Trophoblast cell (in vitro differentiated cells and primary cell): ENCODE measurements around the gene SEMA4A.

Experiments used
- DNase-seq, 2 donors: peaks; one replicate each; pipeline ENCODE4 v3.0.0-alpha.2; 2016
- H2AFZ ChIP-seq: 2 replicates; pipeline ENCODE4 v1.6.1; 2013; ENCODE audit warnings: low read length, moderate library complexity, mild to moderate bottlenecking; ENCODE audit not compliant: insufficient read depth, poor library complexity
- H2AK5ac ChIP-seq: 2 replicates; pipeline ENCODE4 v1.6.1; 2013; ENCODE audit warnings: mild to moderate bottlenecking, low read length
- H2BK120ac ChIP-seq: 2 replicates; pipeline ENCODE4 v1.6.1; 2013; ENCODE audit warnings: low read length, mild to moderate bottlenecking, moderate library complexity; ENCODE audit not compliant: insufficient read depth, poor library complexity
- H2BK12ac ChIP-seq: 2 replicates; pipeline ENCODE4 v1.6.1; 2013; ENCODE audit warnings: mild to moderate bottlenecking, low read length, moderate library complexity
- H2BK5ac ChIP-seq: 2 replicates; pipeline ENCODE4 v1.6.1; 2013; ENCODE audit warnings: low read length, low read depth, moderate library complexity, mild to moderate bottlenecking; ENCODE audit not compliant: poor library complexity
- H3K14ac ChIP-seq: 2 replicates; pipeline ENCODE4 v1.6.1; 2013; ENCODE audit warnings: mild to moderate bottlenecking, low read length
- H3K18ac ChIP-seq: 2 replicates; pipeline ENCODE4 v1.6.1; 2013; ENCODE audit warnings: mild to moderate bottlenecking, low read length
- H3K23ac ChIP-seq: 2 replicates; pipeline ENCODE4 v1.6.1; 2013; ENCODE audit warnings: low read length
- H3K27ac ChIP-seq: 2 replicates; pipeline ENCODE4 v1.5.1; 2013; ENCODE audit warnings: low read depth, mild to moderate bottlenecking, inconsistent platforms, low read length, moderate library complexity
- H3K27me3 ChIP-seq: 2 replicates; pipeline ENCODE4 v1.6.1; 2013; ENCODE audit warnings: inconsistent platforms, mild to moderate bottlenecking, low read length, moderate library complexity; ENCODE audit not compliant: insufficient read depth
- H3K36me3 ChIP-seq, 2 experiments: 1 replicate in 1 of 2; 2 replicates in 1 of 2; pipeline ENCODE4 v1.6.1; 2013; ENCODE audit warnings: low read length in 2 of 2, mild to moderate bottlenecking in 2 of 2, moderate library complexity in 1 of 2; ENCODE audit not compliant: insufficient read depth in 2 of 2, control insufficient read depth in 1 of 2
- H3K4ac ChIP-seq: 2 replicates; pipeline ENCODE4 v1.6.1; 2013; ENCODE audit warnings: low read depth, mild to moderate bottlenecking, low read length, moderate library complexity
- H3K4me1 ChIP-seq, 2 experiments: 1 replicate in 1 of 2; 2 replicates in 1 of 2; pipeline ENCODE4 v1.6.1; 2013; ENCODE audit warnings: low read length in 2 of 2, mild to moderate bottlenecking in 2 of 2, moderate library complexity in 1 of 2; ENCODE audit not compliant: insufficient read depth in 2 of 2, control insufficient read depth in 1 of 2
- H3K4me2 ChIP-seq: 2 replicates; pipeline ENCODE4 v1.6.1; 2013; ENCODE audit warnings: inconsistent platforms, mild to moderate bottlenecking, low read length, moderate library complexity
- H3K4me3 ChIP-seq: 2 replicates; pipeline ENCODE4 v1.5.1; 2013; ENCODE audit warnings: mild to moderate bottlenecking, low read depth, low read length, inconsistent platforms
- H3K79me1 ChIP-seq: one replicate; pipeline ENCODE4 v1.6.1; 2013; ENCODE audit warnings: low read length
- H3K79me2 ChIP-seq: 2 replicates; pipeline ENCODE4 v1.6.1; 2013; ENCODE audit warnings: low read length, mild to moderate bottlenecking; ENCODE audit not compliant: control insufficient read depth, insufficient read depth, poor library complexity
- H3K9ac ChIP-seq: 2 replicates; pipeline ENCODE4 v1.6.1; 2013; ENCODE audit warnings: mild to moderate bottlenecking, low read length
- H3K9me3 ChIP-seq: 2 replicates; pipeline ENCODE4 v1.6.1; 2013; ENCODE audit warnings: low read depth, mild to moderate bottlenecking, control low read depth, inconsistent platforms, low read length; ENCODE audit not compliant: insufficient read depth
- H4K12ac ChIP-seq: 2 replicates; pipeline ENCODE4 v1.6.1; 2013; ENCODE audit warnings: low read depth, mild to moderate bottlenecking, low read length, moderate library complexity
- H4K8ac ChIP-seq: 2 replicates; pipeline ENCODE4 v1.6.1; 2013; ENCODE audit warnings: low read depth, mild to moderate bottlenecking, low read length, moderate library complexity
- H4K91ac ChIP-seq: one replicate; pipeline ENCODE4 v1.6.1; 2013; ENCODE audit warnings: low read depth, mild to moderate bottlenecking, low read length, moderate library complexity
- WGBS: extraction: QIAGEN DNeasy Blood & Tissue Kit; methylation state at CpG from one replicate; pipeline ENCODE4 v1.1.7; 2013; ENCODE audit warnings: missing lambda C conversion rate; ENCODE audit not compliant: insufficient read length, insufficient coverage; ENCODE audit errors: extremely low coverage; 5-methylcytosine and 5-hydroxymethylcytosine counted together

The SEMA4A gene

DNA sequence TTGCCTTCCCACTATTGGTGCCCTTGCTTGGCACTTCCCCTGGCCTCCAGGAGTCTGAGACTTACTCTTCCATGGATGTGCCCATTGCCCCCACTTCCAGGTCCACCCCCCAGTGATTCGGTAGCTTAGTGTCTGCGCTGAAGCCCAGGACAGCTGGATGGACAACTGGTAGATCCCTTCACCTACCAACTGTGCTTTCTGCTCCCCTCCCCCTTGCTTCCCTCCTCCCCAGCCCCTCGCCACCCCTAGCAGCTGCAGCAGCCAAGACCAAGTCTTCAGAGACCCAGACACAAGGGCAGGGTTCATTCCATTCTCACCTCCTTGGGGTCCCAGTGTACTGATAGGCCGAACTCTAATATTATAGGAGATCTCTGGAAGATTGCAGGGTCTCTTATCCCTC, 31.9 kb upstream of the SEMA4A start:
- H3K27ac ChIP-seq: peak overlapping the region; percentile 82
- H2BK5ac ChIP-seq: peak overlapping the region; percentile 61
- H4K91ac ChIP-seq: peak overlapping the region; percentile 33
- WGBS: no CpG with 5 or more reads among the region's 4 CpGs
- H3K79me1 ChIP-seq: peaks cover 60% of the 10 kb centered on the region
- no peaks in the 10 kb centered on the region for H3K9me3 ChIP-seq
- H3K23ac ChIP-seq: no peak overlapping the region
- peaks cover 3 to 13% of the 10 kb centered on the region in 2 experiments for H3K36me3 ChIP-seq
- no peak overlapping the region for H3K4me3 ChIP-seq
- H3K79me2 ChIP-seq: peaks cover 46% of the 10 kb centered on the region
- peak overlapping the region; percentile 91 for H3K4ac ChIP-seq
- no peak overlapping the region for H3K4me2 ChIP-seq
- peak overlapping the region; percentile 46 for H3K14ac ChIP-seq
- no peak overlapping the region for H2BK120ac ChIP-seq
- peak overlapping the region; percentile 36 for H4K8ac ChIP-seq
- no peak for DNase-seq
- H2AFZ ChIP-seq: no peak overlapping the region
- peak overlapping the region; percentile 90 for H3K18ac ChIP-seq
- peak overlapping the region; percentile 23 for H2AK5ac ChIP-seq
- H3K9ac ChIP-seq: no peak overlapping the region
- H3K4me1 ChIP-seq: peaks cover 65 to 74% of the 10 kb centered on the region in 2 experiments
- H4K12ac ChIP-seq: no peak overlapping the region
- H3K27me3 ChIP-seq: no peaks in the 10 kb centered on the region
- peak overlapping the region; percentile 72 for H2BK12ac ChIP-seq

DNA sequence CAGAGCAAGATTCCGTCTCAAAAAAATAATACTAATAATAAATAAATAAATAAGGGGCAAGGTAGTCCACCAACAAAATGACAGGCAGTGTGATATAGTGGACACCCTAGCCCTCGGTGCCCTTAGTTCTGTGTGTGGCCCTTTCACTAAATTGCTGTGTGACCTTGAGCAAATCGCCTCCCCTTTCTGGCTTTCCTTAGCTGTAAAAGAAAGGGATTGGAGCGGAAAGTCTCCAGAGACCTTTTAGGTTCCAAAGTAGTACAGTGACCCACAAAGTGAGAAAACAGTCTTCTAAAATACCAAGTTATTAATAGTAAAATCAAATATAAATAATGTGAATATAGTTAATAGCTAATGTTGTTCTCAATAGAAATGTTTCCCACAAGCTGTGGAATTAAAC, 31.3 kb upstream of the SEMA4A start:
- Histone ChIP-seq H4K91ac (no peak overlapping the region), H3K4ac (peak overlapping the region; percentile 61), H2BK5ac (no peak overlapping the region), H3K27ac (peak overlapping the region; percentile 75), H3K4me1 (peaks cover 71 to 80% of the 10 kb centered on the region in 2 experiments), H2AFZ (no peak overlapping the region), H3K79me1 (peaks cover 64% of the 10 kb centered on the region), H3K27me3 (no peaks in the 10 kb centered on the region), H3K36me3 (peaks cover 7 to 19% of the 10 kb centered on the region in 2 experiments), H3K9me3 (no peaks in the 10 kb centered on the region), H4K12ac (no peak overlapping the region), H2BK12ac (no peak overlapping the region), H3K14ac (no peak overlapping the region), H2AK5ac (no peak overlapping the region), H3K18ac (no peak overlapping the region), H4K8ac (no peak overlapping the region), H3K4me2 (no peak overlapping the region), H3K79me2 (peaks cover 49% of the 10 kb centered on the region), H3K23ac (no peak overlapping the region), H3K9ac (no peak overlapping the region), H2BK120ac (no peak overlapping the region), H3K4me3 (no peak overlapping the region)
- WGBS: no CpG with 5 or more reads among the region's 4 CpGs
- no peak for DNase-seq

DNA sequence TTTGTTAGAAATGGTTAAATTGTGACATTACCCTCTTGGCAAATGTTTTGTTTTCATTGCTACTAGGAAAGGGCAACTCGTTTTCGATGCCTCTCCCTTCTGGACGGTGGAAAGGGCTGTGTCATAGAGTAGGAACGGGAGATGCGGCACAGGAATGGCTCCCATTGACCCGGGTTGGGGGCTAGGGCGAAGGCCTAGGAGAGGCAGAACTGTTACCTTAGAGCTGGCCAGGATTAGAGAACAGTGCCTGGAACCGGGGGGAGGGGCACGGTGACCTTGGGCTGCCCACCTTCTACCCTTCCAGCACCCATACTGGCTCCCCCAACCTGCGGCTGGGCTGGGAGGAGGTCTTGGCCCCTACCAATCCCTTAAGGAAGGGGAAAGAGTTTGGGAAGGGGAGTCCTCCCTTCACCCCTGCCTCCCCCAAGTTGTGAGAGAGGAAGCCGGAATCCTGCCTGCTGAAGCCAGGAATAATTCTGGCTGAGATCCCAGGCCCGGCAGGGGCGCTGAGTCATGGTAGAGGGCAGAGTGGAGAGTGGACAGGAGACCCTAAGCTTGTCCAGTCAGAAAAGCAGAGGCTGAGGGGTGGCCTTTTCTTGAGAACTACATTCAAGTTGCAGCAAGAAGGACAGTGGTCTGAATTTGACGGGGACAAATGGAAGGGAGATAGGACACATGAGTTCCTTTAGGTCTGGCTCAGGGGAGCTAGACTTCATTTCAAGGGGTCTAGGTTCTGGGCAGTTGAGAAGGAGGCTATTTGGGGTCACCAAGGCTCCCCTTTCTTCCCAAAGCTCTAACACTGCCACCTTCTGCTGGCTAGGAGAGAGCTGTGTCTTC, 30.6 kb upstream of the SEMA4A start:
- Histone ChIP-seq H2BK5ac (peak overlapping the region; percentile 99), H3K23ac (no peak overlapping the region), H4K8ac (peak overlapping the region; percentile 50), H3K4me1 (peaks cover 73 to 80% of the 10 kb centered on the region in 2 experiments), H2BK12ac (peak overlapping the region; percentile 97), H2AK5ac (peak overlapping the region; percentile 95), H3K4me2 (peak overlapping the region; percentile 48), H4K91ac (peak overlapping the region; percentile 85), H3K4ac (peak overlapping the region; percentile 64), H3K27ac (peak overlapping the region; percentile 99), H2BK120ac (peak overlapping the region; percentile 98), H3K79me2 (peaks cover 48% of the 10 kb centered on the region), H3K27me3 (no peaks in the 10 kb centered on the region), H3K9ac (no peak overlapping the region), H4K12ac (peak overlapping the region; percentile 57), H3K79me1 (peaks cover 63% of the 10 kb centered on the region), H2AFZ (peak overlapping the region; percentile 32), H3K18ac (peak overlapping the region; percentile 99), H3K4me3 (no peak overlapping the region), H3K14ac (peak overlapping the region; percentile 97), H3K36me3 (peaks cover 7 to 19% of the 10 kb centered on the region in 2 experiments), H3K9me3 (no peaks in the 10 kb centered on the region)
- no CpG with 5 or more reads among the region's 14 CpGs for WGBS
- DNase-seq: peak; percentile 76 to 79

DNA sequence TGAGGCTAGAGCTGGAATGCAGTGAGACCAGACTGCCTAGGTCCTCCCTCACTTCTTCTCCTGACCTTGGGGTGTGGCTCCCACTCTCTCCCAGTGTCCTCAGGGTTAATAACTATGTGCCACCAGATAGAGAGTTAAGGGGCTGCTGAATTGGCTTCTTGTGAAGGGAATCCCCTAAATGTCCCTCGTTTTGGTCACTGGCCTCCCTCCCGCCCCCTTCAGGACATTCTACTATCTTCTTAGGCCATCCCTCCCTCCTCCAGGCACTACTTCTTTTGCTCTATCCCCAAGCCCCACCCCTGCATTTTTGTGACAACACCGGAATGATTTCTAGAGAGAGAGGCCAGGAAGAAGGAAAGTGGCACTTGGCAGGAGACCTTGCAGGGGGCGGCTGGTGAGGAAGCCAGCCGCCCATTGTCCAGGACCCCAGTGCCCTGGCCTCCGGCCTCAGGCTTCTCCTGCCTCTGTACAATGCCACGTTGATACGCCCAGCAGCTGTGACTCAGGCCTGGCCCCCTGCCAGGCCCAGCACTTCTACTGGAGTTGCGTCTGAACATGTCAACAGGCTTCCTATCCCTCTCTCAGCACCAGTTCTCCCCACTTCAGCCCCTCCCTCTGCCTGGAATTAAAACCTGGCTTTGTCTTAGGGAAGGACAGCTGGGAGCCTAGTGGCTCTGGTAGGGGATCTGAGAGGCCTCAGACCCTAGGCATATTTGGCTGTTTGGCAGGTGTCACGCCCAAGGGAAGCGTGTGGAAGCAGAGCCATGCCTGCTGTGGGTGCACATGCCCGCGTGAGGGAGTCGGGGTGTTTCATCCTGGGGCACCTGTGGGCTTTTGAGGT, 29.8 kb upstream of the SEMA4A start:
- Histone ChIP-seq H3K4me3 (no peak overlapping the region), H3K79me1 (peaks cover 63% of the 10 kb centered on the region), H3K23ac (no peak overlapping the region), H3K27ac (peak overlapping the region; percentile 99), H3K27me3 (no peaks in the 10 kb centered on the region), H3K4ac (peak overlapping the region; percentile 64), H2BK12ac (peak overlapping the region; percentile 1), H3K36me3 (peaks cover 11 to 21% of the 10 kb centered on the region in 2 experiments), H4K8ac (peak overlapping the region; percentile 50), H3K9ac (no peak overlapping the region), H3K9me3 (no peaks in the 10 kb centered on the region), H2BK120ac (peak overlapping the region; percentile 98), H3K4me2 (peak overlapping the region; percentile 48), H3K14ac (peak overlapping the region; percentile 97), H2AK5ac (peak overlapping the region; percentile 54), H2AFZ (no peak overlapping the region), H3K79me2 (peaks cover 44% of the 10 kb centered on the region), H2BK5ac (peak overlapping the region; percentile 99), H4K12ac (peak overlapping the region; percentile 11), H3K18ac (peak overlapping the region; percentile 99), H4K91ac (peak overlapping the region; percentile 85), H3K4me1 (peaks cover 77 to 82% of the 10 kb centered on the region in 2 experiments)
- DNase-seq: peak; percentile 82 to 84
- no CpG with 5 or more reads among the region's 14 CpGs for WGBS
